Mucosa of rectum (tissue), 2 donors: Measurements from ENCODE around the gene TMEM161A.

Source experiments
- H3K27ac ChIP-seq, 2 donors: one replicate each; pipeline ENCODE4 v1.7.0; 2013; ENCODE audit warnings: inconsistent platforms in 2 of 2, low read depth in 2 of 2, low read length in 2 of 2
- H3K27me3 ChIP-seq, 2 donors: one replicate each; pipeline ENCODE4 v1.7.0; 2013; ENCODE audit warnings: low read length in 2 of 2; ENCODE audit not compliant: control insufficient read depth in 2 of 2, insufficient read depth in 2 of 2
- H3K36me3 ChIP-seq, 2 donors: one replicate each; pipeline ENCODE4 v1.7.0; 2013; ENCODE audit warnings: low read length in 2 of 2; ENCODE audit not compliant: control insufficient read depth in 2 of 2, insufficient read depth in 2 of 2
- H3K4me1 ChIP-seq, 2 donors: one replicate each; pipeline ENCODE4 v1.7.0; 2013; ENCODE audit warnings: low read length in 2 of 2, mild to moderate bottlenecking in 1 of 2; ENCODE audit not compliant: control insufficient read depth in 2 of 2, insufficient read depth in 2 of 2
- H3K4me3 ChIP-seq, 2 donors: one replicate each; pipeline ENCODE4 v1.7.0; 2013; ENCODE audit warnings: low read length in 2 of 2
- H3K9ac ChIP-seq, 2 donors: one replicate each; pipeline ENCODE4 v1.7.0; 2013; ENCODE audit warnings: low read length in 2 of 2, low read depth in 1 of 2, mild to moderate bottlenecking in 1 of 2
- H3K9me3 ChIP-seq, 2 donors: one replicate each; pipeline ENCODE4 v1.7.0; 2013; ENCODE audit warnings: low read length in 2 of 2; ENCODE audit not compliant: control insufficient read depth in 2 of 2
- donor health status: healthy.
- donor health status: Normal muscosa, but diverticular disease.

The TMEM161A gene

DNA sequence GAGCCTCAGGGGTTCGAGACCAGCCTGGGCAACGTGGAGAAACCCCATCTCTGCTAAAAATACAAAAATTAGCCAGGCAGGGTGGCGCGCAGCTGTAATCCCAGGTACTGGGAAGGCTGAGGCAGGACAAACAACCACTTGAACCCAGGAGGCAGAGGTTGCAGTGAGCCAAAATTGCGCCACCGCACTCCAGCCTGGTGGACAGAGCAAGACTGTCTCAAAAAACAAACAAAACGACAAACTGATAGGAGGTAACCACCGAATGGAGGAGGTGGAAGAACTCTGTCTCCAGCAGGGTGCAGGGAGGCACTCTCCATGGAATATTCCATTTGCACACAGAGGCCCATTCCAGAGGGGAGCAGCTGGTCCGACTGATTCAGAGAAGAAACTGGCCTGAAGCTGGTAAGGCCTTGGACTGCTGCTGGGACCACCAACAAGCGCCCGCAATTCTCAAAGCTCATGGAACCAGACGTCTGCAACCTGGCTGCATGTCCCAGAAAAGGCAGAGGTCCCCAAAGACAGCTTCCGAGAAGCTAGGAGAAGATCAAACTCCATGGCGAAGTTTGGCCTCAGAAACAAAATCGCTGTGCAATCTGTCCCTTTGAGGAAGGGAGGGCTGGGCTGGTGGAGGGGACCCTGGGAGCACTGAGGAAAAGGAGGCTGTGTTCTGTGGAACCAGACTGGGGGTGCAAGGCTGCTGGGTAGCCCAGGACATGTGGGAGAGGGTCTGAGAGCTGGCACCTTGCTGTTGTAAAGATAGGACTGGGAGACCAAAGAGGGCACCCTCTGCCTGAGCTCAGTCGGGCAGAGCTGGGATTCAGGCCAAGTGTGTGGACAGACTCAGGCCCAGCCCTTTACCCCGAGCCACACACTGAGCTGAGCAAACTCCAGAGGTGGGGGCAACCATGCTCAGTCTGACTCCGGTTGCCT is 39.3 kb downstream of the TMEM161A start:
- Histone ChIP-seq H3K9ac (no peak overlapping the region), H3K36me3 (peaks cover 0 to 12% of the 10 kb centered on the region in 2 donors), H3K27ac (no peak overlapping the region), H3K9me3 (no peaks in the 10 kb centered on the region), H3K4me1 (no peaks in the 10 kb centered on the region), H3K4me3 (no peak overlapping the region), H3K27me3 (no peaks in the 10 kb centered on the region)

DNA sequence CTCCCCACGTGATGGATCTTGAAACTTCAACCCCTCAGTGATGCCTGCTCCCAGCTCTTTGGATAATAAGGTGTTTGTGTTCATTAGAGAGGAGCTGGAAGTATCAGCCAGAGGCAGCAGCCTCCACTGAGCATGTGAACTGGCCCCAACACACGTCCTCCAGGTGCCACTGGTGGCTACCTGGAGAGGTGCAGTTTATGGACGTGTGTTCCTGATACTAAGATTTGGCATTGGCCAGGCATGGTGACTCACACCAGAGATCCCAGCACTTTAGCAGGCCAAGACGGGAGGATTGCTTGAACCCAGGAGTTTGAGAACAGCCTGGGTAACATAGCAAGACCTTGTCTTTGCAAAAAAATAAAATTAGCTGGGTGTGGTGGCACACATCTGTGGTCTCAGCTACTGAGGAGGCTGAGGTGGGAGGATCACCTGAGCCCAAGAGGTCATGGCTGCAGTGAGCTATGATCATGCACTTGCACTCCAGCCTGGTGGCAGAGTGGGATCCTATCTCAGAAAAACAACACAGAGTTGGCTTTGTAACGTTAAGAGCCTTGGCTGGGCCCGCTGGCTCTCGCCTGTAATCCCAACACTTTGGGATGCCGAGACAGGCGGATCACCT is 40.1 kb downstream of the TMEM161A start:
- H3K4me3 ChIP-seq = no peak overlapping the region
- H3K9me3 ChIP-seq = no peaks in the 10 kb centered on the region
- no peaks in the 10 kb centered on the region for H3K4me1 ChIP-seq
- no peak overlapping the region for H3K27ac ChIP-seq
- no peaks in the 10 kb centered on the region for H3K27me3 ChIP-seq
- peaks cover 0 to 12% of the 10 kb centered on the region in 2 donors for H3K36me3 ChIP-seq
- no peak overlapping the region for H3K9ac ChIP-seq

DNA sequence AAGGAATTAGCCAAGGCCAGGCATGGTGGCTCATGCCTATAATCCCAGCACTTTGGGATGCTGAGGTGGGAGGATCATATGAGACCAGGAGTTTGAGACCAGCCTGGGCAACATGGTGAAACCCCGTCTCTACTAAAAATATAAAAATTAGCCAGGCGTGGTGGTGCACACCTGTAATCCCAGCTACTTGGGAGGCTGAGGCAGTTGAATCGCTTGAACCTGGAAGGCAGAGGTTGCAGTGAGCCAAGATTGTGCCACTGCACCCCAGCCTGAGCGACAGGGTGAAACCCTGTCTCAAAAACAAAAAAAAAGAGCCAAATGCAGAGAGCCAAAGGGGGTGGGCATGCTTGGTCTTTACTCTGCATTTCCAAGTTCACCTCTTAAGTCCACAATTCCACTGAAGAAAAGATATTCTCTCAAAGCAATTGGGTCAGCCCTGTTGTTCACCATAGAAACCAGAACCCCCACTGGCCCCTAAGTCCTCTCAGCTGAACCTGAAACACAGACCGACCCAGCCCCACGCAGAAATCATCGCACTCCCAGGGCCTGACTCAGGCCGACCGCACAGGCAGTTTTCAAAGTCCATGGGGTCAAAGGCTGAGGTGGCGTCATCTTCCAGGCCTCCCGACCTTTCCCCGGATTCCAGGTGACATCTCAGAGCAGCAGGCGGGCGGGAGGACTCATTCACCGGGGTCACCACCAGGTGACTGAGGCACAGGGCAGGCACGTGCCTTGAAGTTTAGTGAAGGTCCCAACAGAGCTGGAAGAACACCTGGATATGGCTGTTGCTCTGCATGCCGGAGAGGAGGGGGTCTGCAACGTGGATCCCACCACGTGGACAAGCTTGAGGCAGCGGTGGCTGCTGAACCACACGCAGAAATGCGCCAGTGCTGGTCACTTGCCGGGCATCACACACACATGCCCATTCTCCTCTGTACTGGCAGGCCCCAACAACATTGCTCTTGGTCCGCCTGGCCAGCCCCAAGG is 41.3 kb downstream of the TMEM161A start:
- Histone ChIP-seq H3K27ac (no peak overlapping the region), H3K9me3 (no peaks in the 10 kb centered on the region), H3K4me1 (no peaks in the 10 kb centered on the region), H3K9ac (no peak overlapping the region), H3K4me3 (no peak overlapping the region), H3K36me3 (peaks cover 0 to 12% of the 10 kb centered on the region in 2 donors), H3K27me3 (no peaks in the 10 kb centered on the region)

DNA sequence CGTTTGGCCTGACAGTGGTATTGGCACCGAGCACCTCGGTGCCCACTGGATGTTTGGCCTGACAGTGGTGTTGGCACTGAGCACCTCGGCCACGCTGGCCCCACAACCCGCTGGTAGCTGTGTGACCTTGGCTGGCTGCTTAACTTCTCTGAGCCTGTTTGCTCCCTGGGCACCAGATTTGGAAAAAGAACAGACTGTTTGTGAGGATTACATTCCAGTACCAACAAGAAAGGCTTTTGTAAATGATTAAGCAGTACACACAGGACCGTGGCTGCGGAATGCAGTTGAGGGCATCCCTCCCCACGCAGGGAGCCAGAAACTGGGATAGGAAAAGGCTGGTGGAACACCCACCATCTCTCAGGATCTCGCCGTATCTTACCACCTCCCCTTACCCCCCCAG is 42.6 kb downstream of the TMEM161A start:
- Histone ChIP-seq H3K27me3 (no peaks in the 10 kb centered on the region), H3K36me3 (peaks cover 0 to 12% of the 10 kb centered on the region in 2 donors), H3K9me3 (no peaks in the 10 kb centered on the region), H3K4me1 (no peaks in the 10 kb centered on the region), H3K27ac (no peak overlapping the region), H3K4me3 (no peak overlapping the region), H3K9ac (no peak overlapping the region)

DNA sequence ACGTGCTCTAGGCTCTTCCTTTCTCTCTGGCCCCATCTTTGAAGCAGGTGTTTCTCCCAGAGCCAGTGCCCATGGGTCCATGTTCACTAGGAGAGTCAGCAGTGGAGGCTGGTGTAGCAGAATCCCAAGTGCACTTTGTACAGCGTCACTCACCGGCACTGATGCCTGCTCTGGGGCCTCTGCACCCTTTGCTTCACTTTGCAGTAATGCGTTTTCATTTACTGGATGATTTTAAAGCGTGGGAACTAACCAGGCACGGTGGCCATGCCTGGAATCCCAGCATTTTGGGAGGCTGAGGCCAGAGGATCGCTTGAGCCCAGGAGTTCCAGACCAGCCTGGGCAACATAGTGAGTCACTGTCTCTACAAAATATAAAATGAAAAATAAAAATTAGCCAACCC is 43.8 kb downstream of the TMEM161A start:
- Histone ChIP-seq H3K27ac (no peak overlapping the region), H3K4me1 (no peaks in the 10 kb centered on the region), H3K9me3 (no peaks in the 10 kb centered on the region)

DNA sequence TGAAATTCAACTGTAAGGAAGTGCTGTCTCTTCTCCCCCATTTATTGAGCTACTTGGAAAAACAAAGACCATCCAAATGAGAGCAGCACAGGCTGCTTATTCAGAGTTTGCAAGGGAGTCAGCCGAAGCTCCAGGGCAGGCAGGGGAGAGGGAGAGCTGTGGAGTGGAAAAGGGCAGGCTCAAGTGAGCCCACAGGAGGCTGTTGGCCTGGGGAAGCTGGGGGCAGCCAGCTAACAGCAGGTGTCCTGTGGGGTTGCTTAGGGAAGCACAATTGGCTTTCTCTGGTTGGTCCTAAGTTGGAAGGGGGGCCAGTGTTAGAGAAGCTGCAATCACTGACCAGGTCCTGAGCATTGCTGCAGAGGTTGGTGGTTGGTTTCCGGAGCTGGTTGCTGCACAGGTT is 50.6 kb downstream of the TMEM161A start:
- H3K27ac ChIP-seq = no peak overlapping the region
- H3K9ac ChIP-seq = no peak overlapping the region
- H3K9me3 ChIP-seq = no peaks in the 10 kb centered on the region
- peaks cover 0 to 3% of the 10 kb centered on the region in 2 donors for H3K36me3 ChIP-seq
- H3K4me3 ChIP-seq = no peak overlapping the region
- H3K4me1 ChIP-seq = no peaks in the 10 kb centered on the region
- H3K27me3 ChIP-seq = no peaks in the 10 kb centered on the region

More for the DNA sequence above, 43.8 kb downstream of the TMEM161A start:
- Histone ChIP-seq H3K4me3 (no peak overlapping the region), H3K9ac (no peak overlapping the region), H3K36me3 (peaks cover 0 to 12% of the 10 kb centered on the region in 2 donors), H3K27me3 (no peaks in the 10 kb centered on the region)

DNA sequence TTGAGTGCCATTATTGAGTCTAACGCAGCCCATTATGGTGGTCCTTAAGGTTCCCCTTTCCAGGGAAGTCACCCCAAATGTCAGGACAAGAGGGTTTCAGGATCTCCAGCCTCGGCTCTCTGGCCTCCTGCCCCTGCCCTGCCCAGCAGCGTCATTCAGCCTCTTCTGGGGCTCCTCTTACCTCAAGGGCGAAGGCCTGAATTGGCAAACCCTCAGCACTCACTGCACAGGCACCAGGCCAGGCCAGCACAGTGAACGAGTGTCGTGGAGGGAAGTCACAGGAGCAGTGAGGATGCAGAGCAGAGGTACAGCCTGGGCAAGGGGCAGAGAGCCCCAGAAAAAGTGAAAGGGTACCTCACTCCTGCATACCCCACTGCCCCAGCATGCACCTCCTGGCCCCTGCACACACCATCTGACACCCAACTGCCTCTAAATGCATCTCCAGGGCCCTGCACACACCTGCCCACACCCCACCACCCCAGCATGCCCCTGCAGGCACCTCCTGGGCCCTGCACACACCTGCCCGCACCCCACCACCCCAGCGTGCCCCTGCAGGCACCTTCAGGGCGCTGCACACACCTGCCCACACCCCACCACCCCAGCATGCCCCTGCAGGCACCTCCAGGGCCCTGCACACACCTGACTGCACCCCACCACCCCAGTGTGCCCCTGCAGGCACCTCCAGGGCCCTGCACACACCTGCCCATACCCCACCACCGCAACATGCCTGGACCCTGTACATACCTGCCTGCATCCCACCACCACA is 54.7 kb downstream of the TMEM161A start:
- Histone ChIP-seq H3K9me3 (no peaks in the 10 kb centered on the region), H3K27ac (no peak overlapping the region), H3K36me3 (peaks cover 0 to 3% of the 10 kb centered on the region in 2 donors), H3K27me3 (no peaks in the 10 kb centered on the region), H3K4me1 (no peaks in the 10 kb centered on the region), H3K9ac (no peak overlapping the region), H3K4me3 (no peak overlapping the region)

DNA sequence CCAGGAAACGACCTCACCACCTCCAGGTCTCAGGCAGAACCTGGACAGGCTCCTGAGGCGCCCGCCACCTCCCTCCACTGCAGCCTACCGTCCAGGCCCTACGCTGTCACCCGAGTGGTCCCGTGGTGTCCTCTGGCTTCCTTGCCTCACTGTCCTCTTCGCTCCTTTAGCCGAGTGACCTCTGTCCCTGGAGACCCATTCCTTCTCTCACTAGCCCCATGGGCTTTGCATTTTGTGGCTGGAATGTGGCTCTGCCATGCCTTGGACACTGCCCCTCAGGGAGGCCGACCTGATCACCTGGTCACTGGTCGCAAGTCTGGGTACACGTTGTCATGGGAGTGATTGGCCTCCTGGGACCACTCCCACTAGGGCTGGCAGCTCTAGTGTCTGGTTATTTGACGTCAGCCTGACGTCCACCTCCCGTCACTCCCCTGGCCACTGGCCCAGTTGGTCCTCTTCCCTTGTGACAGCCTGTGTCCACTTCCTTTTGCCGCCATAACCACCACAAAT is 56.6 kb downstream of the TMEM161A start:
- Histone ChIP-seq H3K9me3 (no peaks in the 10 kb centered on the region), H3K27me3 (no peaks in the 10 kb centered on the region), H3K27ac (no peak overlapping the region), H3K36me3 (peaks cover 0 to 7% of the 10 kb centered on the region in 2 donors), H3K9ac (no peak overlapping the region), H3K4me3 (no peak overlapping the region), H3K4me1 (no peaks in the 10 kb centered on the region)

DNA sequence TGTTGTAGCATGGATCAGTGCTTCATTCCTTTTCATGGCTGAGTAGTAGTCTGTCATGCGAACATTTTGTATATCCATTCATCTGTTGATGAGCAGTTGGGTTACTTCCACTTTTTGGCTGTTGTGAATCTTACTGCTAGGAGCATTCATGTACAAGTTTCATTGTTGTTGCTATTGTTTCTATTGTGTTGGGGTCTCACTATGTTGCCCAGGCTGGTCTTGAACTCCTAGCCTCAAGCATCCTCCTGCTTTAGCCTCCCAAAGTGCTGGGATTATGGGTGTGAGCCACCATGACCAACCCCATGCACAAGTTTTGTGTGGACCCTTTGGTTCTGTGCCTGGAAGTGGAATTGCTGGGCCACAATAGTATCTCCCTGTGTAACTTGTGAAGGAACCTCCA is 58.7 kb downstream of the TMEM161A start:
- Histone ChIP-seq H3K4me1 (no peaks in the 10 kb centered on the region), H3K4me3 (no peak overlapping the region), H3K9ac (no peak overlapping the region), H3K27ac (no peak overlapping the region), H3K9me3 (no peaks in the 10 kb centered on the region), H3K27me3 (no peaks in the 10 kb centered on the region), H3K36me3 (peaks cover 0 to 7% of the 10 kb centered on the region in 2 donors)
